IMR-90 (cell line): ENCODE data around the gene ADAM23. TPM values are rescaled to one million over a fixed set of nuclear protein-coding genes. Genes with fewer than 3 reads are reported as not detected.

Source experiments
- ATAC-seq: fragments of 200-7000 bp; cut with Tn5 transposase; 2 replicates; pipeline ENCODE4 v1.9.1; 2020; ENCODE audit warnings: low read depth, mild to moderate bottlenecking, moderate library complexity
- BruUV-seq: library from RNA; stranded (reverse); fragments of 400-500 nt; replicated peaks from 2 replicates; lab custom pipeline; 2021; lab: Mats Ljungman, UMichigan
- CTCF ChIA-PET: fragments of 300-600 bp; formaldehyde crosslinking; extraction: SDS; loops from one replicate; lab custom pipeline; 2021; ENCODE audit warnings: antibody characterized with exemption; lab: Yijun Ruan, JAX
- POLR2A ChIA-PET: fragments of 300-600 bp; sonication (Branson Sonifier 250); formaldehyde crosslinking; loops from one replicate; lab custom pipeline; 2022; ENCODE audit warnings: antibody characterized with exemption; ENCODE audit not compliant: unreplicated experiment; lab: Charles Lee
- DNase-seq: peaks from one replicate; pipeline ENCODE4 v3.0.0; 2013
- H2AFZ ChIP-seq: replicated peaks from 2 replicates; pipeline ENCODE3; 2013; ENCODE audit warnings: low read length, mild to moderate bottlenecking; ENCODE audit not compliant: poor library complexity
- H2AK5ac ChIP-seq: 2 replicates; pipeline ENCODE4 v1.6.1; 2013; ENCODE audit warnings: low read depth, low read length, inconsistent platforms
- H2AK9ac ChIP-seq: replicated peaks from 2 replicates; pipeline ENCODE3; 2013; ENCODE audit warnings: mild to moderate bottlenecking, low read depth, low read length, moderate library complexity; ENCODE audit not compliant: poor library complexity
- H2BK120ac ChIP-seq: 2 replicates; pipeline ENCODE4 v1.6.1; 2013; ENCODE audit warnings: low read depth, low read length, inconsistent platforms
- H2BK15ac ChIP-seq: 3 replicates; pipeline ENCODE4 v1.6.1; 2013; ENCODE audit warnings: low read depth, low read length, inconsistent platforms
- H2BK20ac ChIP-seq: 2 replicates; pipeline ENCODE4 v1.6.1; 2013; ENCODE audit warnings: low read depth, mild to moderate bottlenecking, inconsistent platforms, low read length, moderate library complexity
- H2BK5ac ChIP-seq: 2 replicates; pipeline ENCODE4 v1.6.1; 2013; ENCODE audit warnings: mild to moderate bottlenecking, low read depth, low read length, inconsistent platforms; ENCODE audit not compliant: poor library complexity, severe bottlenecking
- H3K14ac ChIP-seq: replicated peaks from 2 replicates; pipeline ENCODE4 v1.6.1; 2013; ENCODE audit warnings: low read depth, low read length, inconsistent platforms
- H3K18ac ChIP-seq: 2 replicates; pipeline ENCODE4 v1.6.1; 2013; ENCODE audit warnings: low read depth, low read length, control low read depth
- H3K23ac ChIP-seq: 2 replicates; pipeline ENCODE4 v1.6.1; 2013; ENCODE audit warnings: low read depth, low read length, inconsistent platforms
- H3K27ac ChIP-seq: 2 replicates; pipeline ENCODE4 v1.5.1; 2013; ENCODE audit warnings: mild to moderate bottlenecking, control low read depth, low read length; ENCODE audit not compliant: insufficient read depth
- H3K27me3 ChIP-seq: 2 replicates; pipeline ENCODE4 v1.6.1; 2013; ENCODE audit warnings: low read length; ENCODE audit not compliant: control insufficient read depth, insufficient read depth
- H3K36me3 ChIP-seq: 2 replicates; pipeline ENCODE4 v1.6.1; 2013; ENCODE audit warnings: low read length, mixed read lengths; ENCODE audit not compliant: control insufficient read depth, insufficient read depth
- H3K4ac ChIP-seq: 2 replicates; pipeline ENCODE4 v1.6.1; 2013; ENCODE audit warnings: low read depth, low read length, inconsistent platforms
- H3K4me1 ChIP-seq: 2 replicates; pipeline ENCODE4 v1.6.1; 2013; ENCODE audit warnings: low read length, mixed read lengths; ENCODE audit not compliant: control insufficient read depth, insufficient read depth
- H3K4me2 ChIP-seq: 2 replicates; pipeline ENCODE4 v1.6.1; 2013; ENCODE audit warnings: low read depth, mild to moderate bottlenecking, control low read depth, low read length, moderate library complexity
- H3K4me3 ChIP-seq: 2 replicates; pipeline ENCODE4 v1.5.1; 2013; ENCODE audit warnings: low read depth, mild to moderate bottlenecking, control low read depth, low read length, moderate library complexity; ENCODE audit not compliant: insufficient read depth
- H3K56ac ChIP-seq: 2 replicates; pipeline ENCODE4 v1.6.1; 2013; ENCODE audit warnings: low read length, inconsistent platforms; ENCODE audit not compliant: insufficient read depth; ENCODE audit errors: extremely low read depth
- H3K79me1 ChIP-seq, 2 experiments: 2 replicates each; pipeline ENCODE4 v1.6.1; 2013; ENCODE audit warnings: low read length in 2 of 2, inconsistent platforms in 1 of 2, low read depth in 1 of 2
- H3K9ac ChIP-seq: 2 replicates; pipeline ENCODE4 v1.6.1; 2013; ENCODE audit warnings: low read depth, low read length, control low read depth
- H3K9me1 ChIP-seq: 2 replicates; pipeline ENCODE4 v1.6.1; 2013; ENCODE audit warnings: low read length, inconsistent platforms; ENCODE audit not compliant: insufficient read depth
- H3K9me3 ChIP-seq: 2 replicates; pipeline ENCODE4 v1.6.1; 2013; ENCODE audit warnings: low read length; ENCODE audit not compliant: control insufficient read depth, insufficient read depth
- H4K20me1 ChIP-seq: 2 replicates; pipeline ENCODE4 v1.6.1; 2013; ENCODE audit warnings: low read length, inconsistent platforms; ENCODE audit not compliant: insufficient read depth
- H4K5ac ChIP-seq: 2 replicates; pipeline ENCODE4 v1.6.1; 2013; ENCODE audit warnings: mild to moderate bottlenecking, low read depth, low read length, control low read depth
- H4K8ac ChIP-seq, 2 experiments: 2 replicates each; pipeline ENCODE4 v1.6.1; 2013; ENCODE audit warnings: low read depth in 2 of 2, low read length in 2 of 2, control low read depth in 1 of 2, inconsistent platforms in 1 of 2
- H4K91ac ChIP-seq: 2 replicates; pipeline ENCODE4 v1.6.1; 2013; ENCODE audit warnings: low read depth, low read length, inconsistent platforms; ENCODE audit not compliant: insufficient read depth
- BHLHE40 ChIP-seq: fragments of 150-350 bp; IDR thresholded peaks from 2 replicates; pipeline ENCODE4 v1.6.1; 2016; ENCODE audit warnings: mild to moderate bottlenecking, low read depth, low read length
- CEBPB ChIP-seq: IDR thresholded peaks from 2 replicates; pipeline ENCODE4 v1.6.1; 2012; ENCODE audit warnings: low read depth, low read length, improper control_type of control experiment
- CHD1 ChIP-seq: IDR thresholded peaks from 2 replicates; pipeline ENCODE4 v1.6.1; 2012; ENCODE audit warnings: low read depth, low read length, improper control_type of control experiment
- FOS ChIP-seq: fragments of 150-350 bp; IDR thresholded peaks from 2 replicates; pipeline ENCODE4 v1.6.1; 2016; ENCODE audit warnings: low read depth, low read length
- MAFK ChIP-seq: IDR thresholded peaks from 2 replicates; pipeline ENCODE4 v1.6.1; 2012; ENCODE audit warnings: low read depth, low read length, improper control_type of control experiment
- MAZ ChIP-seq: IDR thresholded peaks from 2 replicates; pipeline ENCODE4 v1.6.1; 2012; ENCODE audit warnings: low read depth, mild to moderate bottlenecking, low read length, improper control_type of control experiment, moderate library complexity, borderline replicate concordance
- MXI1 ChIP-seq: IDR thresholded peaks from 2 replicates; pipeline ENCODE4 v1.6.1; 2012; ENCODE audit warnings: low read depth, mild to moderate bottlenecking, low read length, moderate library complexity, borderline replicate concordance
- NFE2L2 ChIP-seq: fragments of 150-350 bp; IDR thresholded peaks from 2 replicates; pipeline ENCODE4 v1.6.1; 2016; ENCODE audit warnings: low read depth, mild to moderate bottlenecking, low read length
- POLR2A ChIP-seq: IDR thresholded peaks from 2 replicates; pipeline ENCODE4 v1.6.1; 2012; ENCODE audit warnings: mild to moderate bottlenecking, low read depth, low read length
- RAD21 ChIP-seq: IDR thresholded peaks from 2 replicates; pipeline ENCODE4 v1.6.1; 2012; ENCODE audit warnings: low read length, improper control_type of control experiment
- RCOR1 ChIP-seq: IDR thresholded peaks from 2 replicates; pipeline ENCODE4 v1.6.1; 2012; ENCODE audit warnings: mild to moderate bottlenecking, low read length, improper control_type of control experiment; ENCODE audit not compliant: insufficient replicate concordance
- RFX5 ChIP-seq: IDR thresholded peaks from 2 replicates; pipeline ENCODE4 v1.8.0; 2012; ENCODE audit warnings: low read depth, mild to moderate bottlenecking, low read length, moderate library complexity
- SMC3 ChIP-seq: fragments of 150-350 bp; IDR thresholded peaks from 2 replicates; pipeline ENCODE4 v1.6.1; 2016; ENCODE audit warnings: low read depth, mild to moderate bottlenecking, antibody characterized with exemption, low read length, moderate library complexity
- USF2 ChIP-seq: fragments of 150-350 bp; IDR thresholded peaks from 2 replicates; pipeline ENCODE4 v1.6.1; 2017; ENCODE audit warnings: mild to moderate bottlenecking, antibody characterized with exemption, low read length, low read depth
- WGBS, 2 experiments: methylation state at CpG; one replicate each; pipeline versions ENCODE4 v1.1.5 to v1.1.7; 2013; ENCODE audit warnings: missing lambda C conversion rate in 2 of 2; ENCODE audit not compliant: insufficient read length in 1 of 2; ENCODE audit errors: extremely low coverage in 2 of 2; 5-methylcytosine and 5-hydroxymethylcytosine counted together
- dilution Hi-C: fragments of 300-500 bp; cut with HindIII; formaldehyde crosslinking; loops from one replicate; pipeline ENCODE4 v1.14.3; 2018; ENCODE audit warnings: low sequenced_read_pairs; ENCODE audit not compliant: unreplicated experiment
- in situ Hi-C: fragments of 300-500 bp; cut with MboI; formaldehyde crosslinking; loops from 3 replicates; pipeline ENCODE4 v1.14.3; 2019; ENCODE audit warnings: low sequenced_read_pairs, inconsistent platforms, mixed read lengths
- intact Hi-C: fragments of 100-400 bp; cut with micrococcal nuclease; formaldehyde crosslinking; loops from 2 replicates; pipeline ENCODE4 v1.10.0; 2022
- polyA plus RNA-seq, 3 experiments: library from polyadenylated mRNA; depleted of rRNA; stranded (reverse); fragments of >200 nt; gene quantifications; 2 replicates each; pipeline ENCODE4 v1.2.3, GENCODE V29; 2012; ENCODE audit warnings: low replicate concordance in 1 of 3
- total RNA-seq: library from RNA; depleted of rRNA; stranded (reverse); fragments of >200 nt; gene quantifications from 2 replicates; pipeline ENCODE4 v1.2.3, GENCODE V29; 2012
- TF ChIP-seq, protein P1 (sequence below): conservative IDR thresholded peaks from 2 replicates; pipeline ENCODE4 v1.5.1; 2012; ENCODE audit warnings: mild to moderate bottlenecking, low read depth, low read length, improper control_type of control experiment
- TF ChIP-seq, protein P2 (sequence below): fragments of 150-350 bp; IDR thresholded peaks from 2 replicates; pipeline ENCODE4 v1.6.1; 2016; ENCODE audit warnings: low read depth, mild to moderate bottlenecking, low read length, moderate library complexity, borderline replicate concordance

The ADAM23 gene
- total and polyA plus RNA-seq, 2 of the 4 experiments (the other 2 are of a cell fraction) = 2.9 to 10.3 TPM

- H2BK15ac ChIP-seq = no peak overlapping the region
- in situ Hi-C loops = no loop called here
- BruUV-seq = no TSS peak
Observed at GRCh38 chr2:206556357-206556949, 113.1 kb downstream of the ADAM23 start.

More at GRCh38 chr2:206556357-206556949, 113.1 kb downstream of the ADAM23 start:
- H2BK20ac ChIP-seq = no peak overlapping the region
- H3K27ac ChIP-seq = no peak overlapping the region
- ATAC-seq = peak; percentile 64; the same call in 1 of the 2 replicates
- H3K27me3 ChIP-seq = no peaks in the 10 kb centered on the region
- dilution Hi-C loops = no loop called here
- H4K5ac ChIP-seq = no peak overlapping the region
- no peak overlapping the region for H3K4me2 ChIP-seq
- H3K4me3 ChIP-seq = no peak overlapping the region
- no peak overlapping the region for H4K8ac ChIP-seq
- H2AK5ac ChIP-seq = no peak overlapping the region
- H3K79me1 ChIP-seq = no peaks in the 10 kb centered on the region
- CTCF ChIA-PET = interaction anchor here (0.6 to 0.7 kb wide), 3 partner anchors 9 to 400 kb away, joined by 3 to 5 read pairs (median 4); no protein-coding TSS in a partner anchor
- no peak overlapping the region for H3K23ac ChIP-seq
- H3K4ac ChIP-seq = no peak overlapping the region
- no peak overlapping the region for H2AFZ ChIP-seq
- H2AK9ac ChIP-seq = no peak overlapping the region
- TF ChIP-seq FOS (no peak), RAD21 (peak; percentile 48), BHLHE40 (no peak), CEBPB (no peak), MAFK (no peak), RCOR1 (no peak), POLR2A (no peak), CHD1 (no peak), USF2 (no peak), MAZ (no peak), SMC3 (peak; percentile 22; the same call in 1 of the 2 replicates), RFX5 (no peak), NFE2L2 (no peak), MXI1 (no peak)
- TF ChIP-seq, protein P1, sequence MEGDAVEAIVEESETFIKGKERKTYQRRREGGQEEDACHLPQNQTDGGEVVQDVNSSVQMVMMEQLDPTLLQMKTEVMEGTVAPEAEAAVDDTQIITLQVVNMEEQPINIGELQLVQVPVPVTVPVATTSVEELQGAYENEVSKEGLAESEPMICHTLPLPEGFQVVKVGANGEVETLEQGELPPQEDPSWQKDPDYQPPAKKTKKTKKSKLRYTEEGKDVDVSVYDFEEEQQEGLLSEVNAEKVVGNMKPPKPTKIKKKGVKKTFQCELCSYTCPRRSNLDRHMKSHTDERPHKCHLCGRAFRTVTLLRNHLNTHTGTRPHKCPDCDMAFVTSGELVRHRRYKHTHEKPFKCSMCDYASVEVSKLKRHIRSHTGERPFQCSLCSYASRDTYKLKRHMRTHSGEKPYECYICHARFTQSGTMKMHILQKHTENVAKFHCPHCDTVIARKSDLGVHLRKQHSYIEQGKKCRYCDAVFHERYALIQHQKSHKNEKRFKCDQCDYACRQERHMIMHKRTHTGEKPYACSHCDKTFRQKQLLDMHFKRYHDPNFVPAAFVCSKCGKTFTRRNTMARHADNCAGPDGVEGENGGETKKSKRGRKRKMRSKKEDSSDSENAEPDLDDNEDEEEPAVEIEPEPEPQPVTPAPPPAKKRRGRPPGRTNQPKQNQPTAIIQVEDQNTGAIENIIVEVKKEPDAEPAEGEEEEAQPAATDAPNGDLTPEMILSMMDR = peak; percentile 53
- TF ChIP-seq, protein P2, sequence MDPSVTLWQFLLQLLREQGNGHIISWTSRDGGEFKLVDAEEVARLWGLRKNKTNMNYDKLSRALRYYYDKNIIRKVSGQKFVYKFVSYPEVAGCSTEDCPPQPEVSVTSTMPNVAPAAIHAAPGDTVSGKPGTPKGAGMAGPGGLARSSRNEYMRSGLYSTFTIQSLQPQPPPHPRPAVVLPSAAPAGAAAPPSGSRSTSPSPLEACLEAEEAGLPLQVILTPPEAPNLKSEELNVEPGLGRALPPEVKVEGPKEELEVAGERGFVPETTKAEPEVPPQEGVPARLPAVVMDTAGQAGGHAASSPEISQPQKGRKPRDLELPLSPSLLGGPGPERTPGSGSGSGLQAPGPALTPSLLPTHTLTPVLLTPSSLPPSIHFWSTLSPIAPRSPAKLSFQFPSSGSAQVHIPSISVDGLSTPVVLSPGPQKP = no peak
- peak; percentile 58 for DNase-seq
- WGBS, 2 experiments = no CpG with 5 or more reads among the region's 5 CpGs
- H3K9ac ChIP-seq = no peak overlapping the region
- no peak overlapping the region for H3K56ac ChIP-seq
- H4K91ac ChIP-seq = no peak overlapping the region
- POLR2A ChIA-PET = no interaction called here
- no peaks in the 10 kb centered on the region for H3K4me1 ChIP-seq
- H3K14ac ChIP-seq = no peak overlapping the region
- no peak overlapping the region for H2BK5ac ChIP-seq
- no peak overlapping the region for H2BK120ac ChIP-seq
- H3K36me3 ChIP-seq = no peaks in the 10 kb centered on the region
- intact Hi-C loops = loop anchor here (1.0 to 10.0 kb wide), 3 partner anchors 112 to 228 kb away; partner anchors contain the start of gene ADAM23
- H4K20me1 ChIP-seq = no peaks in the 10 kb centered on the region
- no peaks in the 10 kb centered on the region for H3K9me3 ChIP-seq
- 0 out of 2 replicates have a peak, but pooled peaks cover 3% of the 10 kb centered on the region for H3K9me1 ChIP-seq
- H3K18ac ChIP-seq = no peak overlapping the region
